HG02763 (cell line): ENCODE measurements around the gene RFT1.
"Not testable (repeated sequence)": the region's sequence is repeated elsewhere in the genome, so short reads cannot be mapped to it uniquely, and the experiment has no call there.

Experiments
- ATAC-seq: cut with Tn5 transposase; IDR thresholded peaks from one replicate; pipeline ENCODE4 v1.9.1; 2021; ENCODE audit warnings: mild to moderate bottlenecking, moderate library complexity; ENCODE audit not compliant: unreplicated experiment

RFT1 gene

DNA sequence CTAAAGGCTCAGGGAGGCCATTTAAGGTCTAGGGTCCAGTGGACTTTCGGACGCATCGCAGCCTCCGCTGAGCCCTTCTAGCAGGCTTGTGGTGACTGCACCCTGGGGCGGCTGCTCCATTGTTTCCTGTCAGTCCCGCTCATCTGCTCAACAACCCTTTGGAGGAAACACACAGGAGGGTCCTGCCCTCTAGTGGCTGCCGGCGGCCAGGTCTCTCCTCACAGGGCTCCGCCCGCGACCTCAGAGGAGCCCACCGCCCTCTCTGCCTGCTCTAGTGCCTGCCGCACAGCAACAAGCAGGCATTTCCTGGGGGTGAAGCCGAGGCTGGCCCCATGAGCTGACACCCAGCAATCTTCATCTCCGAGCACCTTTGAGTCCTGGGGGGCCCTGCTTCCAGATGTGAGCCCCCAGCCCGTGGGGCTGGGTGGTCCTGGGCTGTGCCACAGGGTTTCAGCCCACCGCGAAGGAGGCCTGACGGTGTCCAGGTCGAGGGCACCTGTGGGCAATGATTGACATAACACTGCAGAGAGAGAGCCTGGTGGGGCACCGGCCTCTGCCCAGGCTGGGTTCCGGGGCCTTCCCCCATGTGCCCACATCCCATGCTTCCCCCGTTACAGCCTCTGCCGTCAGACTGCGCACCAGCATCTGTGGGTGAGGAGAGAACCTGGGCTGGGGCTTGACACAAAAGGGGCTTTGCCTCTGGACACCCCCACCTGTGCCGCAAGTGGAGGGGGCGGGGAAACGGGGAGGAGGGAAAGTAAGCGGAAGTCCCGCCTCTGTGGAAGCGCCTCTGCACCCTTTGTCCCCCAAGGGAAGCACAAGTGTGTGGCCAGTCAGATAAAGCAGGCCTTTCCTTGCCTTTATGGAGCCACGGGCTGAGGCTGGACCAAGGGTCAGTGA is 57.3 kb downstream of the RFT1 start:
- ATAC-seq: peak; percentile 76

DNA sequence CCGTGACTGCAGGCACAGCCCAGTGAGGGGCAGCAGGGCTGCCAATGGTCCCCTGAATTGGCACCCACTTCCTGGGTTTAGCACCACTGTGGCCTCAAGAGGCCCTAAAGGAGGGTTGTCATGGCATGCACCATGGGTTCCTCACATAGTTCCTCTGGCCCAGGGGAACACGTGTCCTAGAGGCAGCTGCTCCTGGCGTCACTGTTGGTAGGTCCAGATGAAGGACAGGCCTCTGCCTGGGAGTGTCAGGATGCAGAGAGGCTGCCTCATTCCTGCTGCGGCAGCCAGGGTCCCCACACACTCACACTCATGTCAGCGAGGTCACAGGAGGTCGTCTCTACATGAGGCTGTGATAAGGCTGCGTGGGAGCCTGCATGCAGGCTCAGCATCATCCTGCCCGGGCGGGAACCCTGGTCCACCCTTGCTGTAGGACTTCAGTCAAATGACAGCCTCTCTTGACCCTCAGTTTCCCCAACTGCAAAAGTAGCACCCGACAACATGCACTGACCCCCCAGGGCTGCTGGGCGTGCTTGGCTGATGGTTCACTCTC is 58.3 kb downstream of the RFT1 start:
- no peak for ATAC-seq

DNA sequence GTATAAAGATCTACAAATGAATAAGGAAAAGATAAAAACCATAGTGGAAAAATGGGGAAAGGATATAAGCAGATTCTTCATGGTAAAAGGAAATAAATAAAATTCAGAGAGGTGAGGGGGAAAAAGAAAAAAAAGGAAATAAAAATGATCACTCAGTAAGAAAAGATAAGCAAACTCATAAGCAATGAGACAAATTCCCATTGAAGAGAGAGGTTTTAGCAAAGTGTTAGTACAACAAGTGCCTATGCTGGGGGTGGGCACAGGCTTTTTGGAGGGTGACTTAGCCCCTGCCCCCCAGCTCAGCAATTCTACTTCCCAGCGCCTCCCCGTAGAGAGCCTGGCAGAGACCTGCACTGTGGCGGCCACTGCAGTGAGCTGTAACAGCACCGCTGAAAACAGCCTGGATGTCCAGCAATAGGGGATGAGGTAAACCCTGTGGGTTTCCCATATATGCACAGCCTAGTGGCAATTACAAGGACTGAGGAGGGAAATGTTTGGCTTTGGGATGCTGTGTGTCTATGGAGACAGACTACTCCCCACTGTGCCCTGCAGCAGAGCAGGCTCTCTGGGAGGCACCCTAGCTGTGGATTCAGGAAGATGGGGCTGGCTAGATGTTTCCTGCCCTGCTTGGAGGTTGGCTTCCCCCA is 60.7 kb downstream of the RFT1 start:
- no peak for ATAC-seq

DNA sequence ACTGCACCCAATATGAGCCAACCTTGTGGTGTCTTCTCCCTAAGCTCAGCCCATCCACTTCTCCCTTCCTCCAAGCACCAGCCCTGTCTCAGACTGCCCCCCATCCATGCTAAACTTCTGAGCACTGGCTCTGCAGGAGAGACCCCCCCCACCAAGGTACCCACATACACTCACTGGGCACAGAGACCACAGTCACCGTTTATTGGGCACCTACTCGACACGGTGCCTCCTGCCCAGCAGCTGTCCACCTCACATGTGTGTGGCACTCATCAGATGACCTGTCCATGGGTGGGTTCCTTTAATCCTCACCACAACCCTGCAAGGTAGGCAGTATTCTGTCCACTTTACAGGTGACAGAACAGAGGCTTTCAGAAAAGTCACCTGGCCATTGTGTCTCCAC is 62.1 kb downstream of the RFT1 start:
- ATAC-seq: no peak

DNA sequence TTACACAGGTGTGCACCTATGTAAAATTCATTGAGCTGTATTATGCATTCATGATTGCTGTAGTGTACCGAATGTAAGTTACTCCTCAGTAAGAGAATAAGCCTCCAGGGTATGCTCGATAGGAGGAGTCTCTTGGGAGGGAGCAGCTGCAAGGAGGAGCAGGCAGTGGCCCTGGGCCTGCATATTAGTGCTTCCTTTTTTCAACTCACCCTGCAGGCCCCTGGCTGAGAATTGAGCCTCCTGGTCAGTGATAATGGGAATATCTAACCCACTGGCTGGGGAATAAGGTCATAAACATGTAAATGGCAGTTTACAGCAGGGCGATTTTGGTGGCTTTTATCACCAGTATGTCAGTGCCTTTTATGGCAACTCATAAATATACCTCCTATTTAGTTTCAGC is 62.7 kb downstream of the RFT1 start:
- ATAC-seq: no peak

DNA sequence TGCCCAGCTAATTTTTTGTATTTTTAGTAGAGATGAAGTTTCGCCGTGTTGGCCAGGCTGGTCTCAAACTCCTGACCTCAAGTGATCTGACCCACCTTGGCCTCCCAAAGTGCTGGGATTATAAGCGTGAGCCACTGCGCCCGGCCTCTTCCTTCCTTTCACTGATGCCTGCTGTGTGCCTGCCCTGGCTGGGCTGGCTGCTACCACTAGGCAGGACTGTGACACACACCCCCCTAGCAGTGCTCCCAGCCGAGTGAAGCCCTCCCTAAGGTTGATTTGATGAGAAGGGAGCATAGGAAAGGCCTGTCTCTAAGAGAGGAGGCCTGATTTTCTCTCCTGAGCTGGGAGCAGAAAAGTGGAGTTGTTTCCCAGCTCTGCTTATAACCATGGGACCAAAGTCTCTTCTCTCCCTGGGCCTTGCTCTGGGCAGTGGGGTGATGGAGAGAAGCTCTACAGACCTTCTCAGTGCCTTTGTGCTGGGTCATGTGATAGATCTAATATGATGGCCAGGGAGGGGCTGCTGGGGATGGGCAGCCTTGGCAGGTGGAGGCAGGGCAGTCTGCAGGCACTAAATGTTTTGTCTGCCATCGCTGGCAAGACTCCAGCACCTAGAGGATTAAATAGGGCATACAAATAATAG is 64.3 kb downstream of the RFT1 start:
- ATAC-seq: no peak

DNA sequence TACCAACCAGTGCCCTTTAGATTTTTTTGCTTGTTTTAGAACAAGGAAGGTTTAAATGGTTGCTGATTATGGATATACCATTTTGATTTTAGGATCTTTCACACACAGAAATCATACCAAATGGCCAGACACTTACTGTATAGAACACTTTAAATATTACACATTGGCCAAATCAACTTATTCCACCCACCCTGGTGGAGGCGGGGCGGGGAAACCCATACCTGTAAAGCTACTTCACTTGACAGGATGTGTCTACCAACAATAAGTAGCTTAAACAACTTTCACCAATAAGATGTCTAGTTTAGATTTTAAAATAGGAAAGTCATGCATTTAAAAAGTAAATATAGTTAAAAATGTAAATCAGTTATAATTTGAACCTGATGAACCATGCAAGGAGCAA is 67.3 kb downstream of the RFT1 start:
- no peak for ATAC-seq

DNA sequence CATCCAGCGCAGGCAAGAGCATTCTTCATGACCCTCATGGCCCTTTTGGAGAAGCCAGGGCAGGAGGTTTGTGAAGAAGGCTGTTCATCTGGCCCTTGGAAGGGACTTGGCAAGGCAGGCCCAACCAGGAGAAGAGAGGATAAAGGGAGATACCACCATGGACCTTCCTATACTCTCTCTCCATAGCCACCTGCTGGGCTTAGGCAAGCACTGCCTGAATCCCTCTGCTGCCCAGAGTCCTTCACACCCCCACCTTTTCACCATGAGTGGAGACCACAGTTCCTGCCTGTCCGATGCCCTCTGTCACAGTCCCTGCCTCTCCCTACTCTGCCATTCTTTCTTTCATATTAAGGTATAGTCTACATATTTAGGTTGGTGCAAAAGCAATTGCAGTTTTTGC is 73.8 kb downstream of the RFT1 start:
- ATAC-seq: no peak

DNA sequence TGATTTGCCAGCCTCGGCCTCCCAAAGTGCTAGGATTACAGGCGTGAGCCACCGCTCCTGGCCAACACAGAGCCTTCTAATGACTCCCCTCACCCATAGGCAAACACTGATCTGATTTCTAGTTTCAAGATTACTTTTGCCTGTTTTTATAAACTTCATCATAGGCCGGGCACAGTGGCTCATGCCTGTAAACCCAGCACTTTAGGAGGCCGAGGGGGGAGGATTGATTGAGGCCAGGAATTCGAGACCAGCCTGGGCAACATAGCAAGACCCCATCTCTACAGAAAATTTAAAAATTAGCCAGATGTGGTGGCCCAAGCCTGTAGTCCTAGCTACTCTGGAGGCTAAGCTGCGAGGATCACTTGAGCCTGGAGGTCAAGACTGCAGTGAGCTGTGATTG is 76.0 kb downstream of the RFT1 start:
- not testable (repeated sequence) for ATAC-seq

DNA sequence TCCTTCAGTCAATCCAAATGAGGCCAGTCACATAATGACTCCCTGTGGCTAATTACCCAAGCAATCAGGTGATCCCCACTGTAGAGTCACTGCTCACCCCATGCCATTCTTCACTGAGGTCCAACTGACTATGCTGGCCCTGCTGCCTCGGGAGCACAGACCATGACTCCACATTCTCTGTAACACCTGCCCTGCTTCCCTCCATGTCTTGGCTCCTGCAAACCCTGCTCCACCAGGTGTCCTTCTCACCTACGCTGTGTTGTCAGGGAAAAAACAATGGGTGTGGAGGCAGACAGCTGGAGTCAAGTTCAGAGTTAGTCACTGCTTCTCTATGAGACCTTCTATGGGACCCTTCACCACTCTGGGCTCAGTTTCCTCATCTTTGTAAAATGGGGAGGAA is 78.3 kb downstream of the RFT1 start:
- no peak for ATAC-seq

DNA sequence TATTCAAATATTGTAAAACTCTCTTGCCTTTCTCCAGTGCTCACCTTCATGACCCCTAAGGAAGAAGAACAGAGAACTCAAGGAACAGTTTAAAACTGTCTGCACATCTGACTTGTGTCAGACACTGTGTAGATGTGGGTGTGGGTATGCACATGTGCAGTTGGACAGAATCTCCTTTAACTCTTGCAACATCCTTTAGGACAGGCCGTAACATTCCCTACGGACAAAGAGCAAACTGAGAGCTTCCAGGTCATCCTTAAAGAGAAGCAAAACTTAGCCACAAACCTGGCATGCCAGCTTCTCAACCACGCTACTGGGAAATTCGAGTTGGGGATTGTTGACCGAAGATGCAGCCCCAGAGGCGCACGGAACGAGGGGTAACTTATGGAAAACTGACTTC is 80.2 kb downstream of the RFT1 start:
- ATAC-seq: no peak

DNA sequence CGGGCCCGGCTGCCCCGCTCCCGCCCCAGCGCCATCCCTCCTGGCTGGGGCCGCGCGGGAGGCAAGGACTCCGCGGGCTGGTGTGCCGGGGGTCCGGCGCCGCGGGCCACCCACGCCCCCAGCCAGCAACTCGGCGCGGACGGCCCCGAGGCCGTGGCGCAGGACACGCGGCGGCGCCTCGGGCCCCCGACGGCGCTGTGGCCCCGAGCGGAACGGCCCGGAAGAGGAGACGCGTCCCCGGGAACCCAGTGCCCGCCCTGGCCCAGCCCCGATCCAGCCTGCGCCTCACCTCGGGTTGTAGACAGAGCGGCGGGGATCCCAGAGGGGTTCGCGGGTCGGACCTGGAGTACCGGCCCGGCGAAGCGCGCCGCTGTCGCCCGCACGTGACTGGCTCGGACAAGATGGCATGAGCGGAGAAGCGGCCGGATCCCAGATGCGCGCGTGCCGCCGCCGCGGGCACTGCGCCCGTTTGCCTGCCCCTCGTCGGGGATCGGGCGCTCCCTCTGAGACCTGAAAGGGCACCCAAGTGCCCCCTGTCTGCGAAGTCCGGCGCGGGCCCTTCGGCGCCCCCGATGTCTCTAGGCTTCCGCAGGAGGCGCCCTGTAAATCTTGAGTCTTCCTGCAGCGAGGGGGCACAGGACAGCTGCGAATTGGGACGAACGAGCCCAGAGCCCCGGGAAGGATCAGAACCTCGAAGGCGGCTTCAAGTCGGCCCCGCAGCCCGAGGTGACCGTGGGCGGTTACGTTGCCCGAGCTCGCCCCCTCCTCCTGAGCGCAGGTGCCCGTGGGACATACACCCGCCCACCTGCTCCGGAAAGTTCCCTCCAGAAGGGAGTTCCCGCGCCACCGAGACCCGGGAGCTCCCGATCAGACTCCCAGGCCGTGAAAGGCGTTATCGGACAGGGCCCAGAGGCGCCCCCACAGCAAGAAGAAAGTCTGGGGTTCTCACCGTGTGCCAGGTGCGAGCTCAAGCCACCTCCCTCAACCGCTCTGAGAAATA is 83.8 kb downstream of the RFT1 start:
- ATAC-seq: peak; percentile 23

DNA sequence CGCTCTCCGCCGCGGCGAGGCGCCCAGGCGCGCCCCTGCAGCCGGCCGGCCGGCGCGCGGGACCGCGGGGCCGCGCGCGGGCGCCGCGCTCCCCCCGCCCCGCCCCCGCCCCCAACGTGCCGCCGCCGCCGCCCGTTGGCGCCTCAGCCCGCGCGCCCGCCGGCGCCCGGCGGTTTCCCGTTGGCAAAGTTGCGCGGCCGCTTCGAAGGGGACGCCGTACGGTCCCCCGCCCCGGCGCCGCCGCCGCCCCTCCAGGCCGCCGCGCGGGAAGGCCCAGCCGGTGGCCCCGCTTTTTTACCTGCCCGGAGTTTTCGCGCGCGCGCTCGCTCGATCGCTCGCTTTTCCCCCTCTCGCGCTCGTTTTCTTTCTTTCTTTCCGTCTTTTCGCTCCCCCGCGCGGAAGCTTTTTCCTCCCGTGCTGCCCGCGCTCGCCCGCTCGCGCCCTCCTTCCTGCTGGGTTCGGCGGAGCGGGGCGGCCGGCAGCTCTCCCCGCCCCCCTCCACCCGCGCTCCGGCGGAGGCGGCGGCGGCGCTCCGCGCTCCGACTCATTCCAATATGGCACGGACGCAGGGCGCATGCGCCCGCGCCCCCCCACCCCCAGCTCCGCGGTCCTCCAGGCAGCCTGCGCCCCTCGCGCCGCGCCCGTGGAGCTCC is 84.6 kb downstream of the RFT1 start, which contains the start of gene SFMBT1:
SFMBT1 (minus strand) TSS at position 556 of the 653 bp plus-strand sequence. CDS start 76,945 bp downstream, outside the sequence.
- ATAC-seq: peak; percentile 49

DNA sequence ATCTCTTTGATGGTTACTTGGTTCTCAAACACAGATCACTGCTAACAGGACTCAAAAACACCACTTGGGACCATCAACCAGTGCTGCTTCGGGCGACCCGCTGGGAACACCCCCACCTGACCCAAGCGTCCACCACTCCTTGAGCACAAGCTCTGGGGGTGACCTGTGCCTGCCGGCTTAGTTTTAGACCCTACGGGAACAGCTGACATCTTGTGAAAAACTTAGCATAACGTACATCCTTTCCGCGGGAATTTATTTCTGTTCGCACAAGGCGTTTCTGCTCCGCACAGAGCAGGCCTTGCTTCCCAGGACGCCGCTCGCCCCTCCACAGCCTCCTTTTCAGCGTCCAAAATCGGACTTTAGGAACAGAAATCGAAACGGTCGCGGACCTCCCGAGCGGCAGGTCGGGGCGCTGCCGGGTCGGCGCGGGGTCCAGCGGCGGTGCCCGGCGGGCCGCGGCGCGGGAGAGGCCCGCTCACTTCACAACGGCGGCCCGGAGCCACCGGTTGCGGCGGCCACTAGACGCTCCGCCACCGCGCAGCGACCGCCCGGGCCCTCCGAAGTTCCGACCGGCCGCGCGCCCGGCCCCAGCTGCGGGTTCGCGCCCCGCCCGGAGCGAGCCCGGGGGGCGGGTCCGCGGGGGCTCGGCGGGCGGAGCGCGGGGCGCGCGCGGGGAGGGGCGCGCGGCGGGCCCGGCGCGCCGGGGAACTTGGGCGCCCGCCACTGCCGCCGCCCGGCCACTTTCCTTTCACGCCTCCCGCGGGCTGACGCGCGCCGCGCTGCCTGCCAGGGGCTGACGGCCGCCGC is 85.3 kb downstream of the RFT1 start:
- peak; percentile 52 for ATAC-seq

DNA sequence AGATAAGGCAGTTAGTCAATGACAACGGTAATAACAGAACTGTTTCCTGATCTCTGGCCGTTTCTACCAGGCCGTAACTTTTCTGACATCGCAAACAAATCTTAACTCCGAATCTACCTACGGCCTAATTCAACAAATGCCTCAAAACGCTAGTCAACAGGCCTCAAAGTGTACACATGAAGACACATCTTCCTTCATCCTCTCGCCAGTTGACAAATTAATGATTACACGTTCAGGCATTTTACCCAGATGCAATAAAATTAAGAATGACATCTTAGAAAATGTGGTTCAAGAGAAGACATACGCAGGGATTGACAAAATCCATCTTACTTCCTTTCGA is 85.9 kb downstream of the RFT1 start:
- ATAC-seq: no peak

DNA sequence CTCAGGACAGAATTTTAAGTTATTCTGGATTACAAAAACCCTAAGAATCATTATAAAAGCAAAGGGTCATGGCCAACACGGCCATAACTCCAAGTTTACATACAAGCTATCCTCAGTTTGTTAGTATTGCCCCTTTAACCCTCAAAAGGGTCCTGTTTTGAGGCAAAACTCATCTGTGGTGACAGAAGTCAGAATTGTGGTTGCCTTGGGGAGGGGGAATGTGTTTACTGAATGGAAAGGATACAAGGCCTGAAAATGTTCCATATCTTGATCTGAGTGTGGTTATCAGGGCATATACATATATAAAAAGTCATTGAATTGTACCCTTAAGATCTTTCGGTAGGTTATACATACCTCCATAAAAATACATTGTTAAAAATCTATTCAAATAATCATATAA is 86.5 kb downstream of the RFT1 start:
- no peak for ATAC-seq

DNA sequence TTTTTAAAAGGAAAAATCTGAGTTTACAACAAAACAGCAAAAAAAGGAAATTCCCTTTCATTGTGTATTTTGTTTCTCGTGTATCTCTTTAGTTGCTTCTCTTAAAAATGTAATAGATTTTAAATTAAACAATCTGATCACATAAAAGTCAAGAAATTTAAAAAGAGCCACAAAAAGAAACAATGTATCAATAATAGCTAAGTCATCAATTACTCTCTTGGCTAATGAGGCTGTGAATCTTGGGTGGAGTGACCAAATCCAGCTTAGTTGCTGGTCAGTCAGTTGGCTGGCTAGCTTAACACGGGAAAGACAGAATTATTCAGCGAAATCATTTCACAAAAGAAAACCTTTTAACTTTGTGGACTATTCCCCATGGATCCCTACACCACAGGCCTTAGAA is 87.6 kb downstream of the RFT1 start:
- ATAC-seq: no peak

DNA sequence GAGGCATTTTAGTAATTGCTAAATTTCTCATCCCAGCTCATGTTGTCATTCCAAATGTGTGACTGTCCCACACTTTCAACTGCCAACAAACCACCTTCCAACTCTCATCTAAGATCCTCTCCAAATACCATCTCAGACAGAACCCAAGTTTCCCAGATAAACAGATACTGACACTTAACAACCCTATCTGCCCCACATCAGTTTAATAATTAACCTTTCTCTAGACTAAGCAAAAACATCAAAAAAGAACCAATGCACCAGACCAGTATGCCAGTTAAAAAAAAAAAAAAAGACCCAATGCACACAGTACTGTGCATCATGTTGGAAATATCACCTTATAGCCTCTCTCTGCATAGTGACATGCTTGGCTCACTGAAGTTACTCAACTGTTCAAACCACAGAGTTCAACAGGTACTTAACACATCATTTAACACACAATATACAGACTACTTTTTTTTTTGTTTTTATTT is 89.8 kb downstream of the RFT1 start:
- ATAC-seq: no peak

DNA sequence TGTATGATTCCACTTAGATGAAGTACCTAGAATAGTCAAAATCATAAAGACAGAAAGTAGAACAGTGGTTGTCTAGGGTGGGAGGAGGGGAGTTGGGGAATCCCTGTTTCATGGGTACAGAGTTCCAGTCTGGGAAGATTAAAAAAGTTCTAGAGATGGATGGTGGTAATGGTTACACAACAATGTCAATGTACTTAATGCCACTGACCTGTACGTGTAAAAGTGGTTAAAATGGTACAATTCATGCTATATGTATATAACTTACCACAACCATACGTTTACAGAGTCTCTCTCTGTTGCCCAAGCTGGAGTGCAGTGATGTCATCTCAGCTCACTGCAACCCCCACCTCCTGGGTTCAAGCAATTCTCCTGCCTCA is 90.9 kb downstream of the RFT1 start:
- no peak for ATAC-seq
